Thoracic aorta (tissue), 2 donors: ENCODE measurements around the gene SLC25A31. TPM values are rescaled to one million over a fixed set of nuclear protein-coding genes. Genes with fewer than 3 reads are reported as not detected.

Experiments
- ATAC-seq: fragments of 150-250 bp; one replicate; pipeline ENCODE4 v1.8.0; 2017; ENCODE audit warnings: low read depth; ENCODE audit not compliant: insufficient number of reproducible peaks, low FRiP score
- DNase-seq: peaks from one replicate; pipeline ENCODE4 v3.0.0-alpha.2; 2020; ENCODE audit warnings: low spot score
- H3K27ac ChIP-seq, 2 donors: fragments of 200-600 bp; sonication (generic); 1 replicate in 1 of 2; 2 replicates in 1 of 2; pipeline ENCODE4 v1.5.1; 2016; ENCODE audit warnings: mild to moderate bottlenecking in 2 of 2, moderate library complexity in 2 of 2
- H3K27me3 ChIP-seq: fragments of 200-600 bp; sonication (generic); replicated peaks from 2 replicates; pipeline ENCODE4 v1.6.0; 2016; ENCODE audit warnings: mild to moderate bottlenecking; ENCODE audit not compliant: insufficient read depth
- H3K36me3 ChIP-seq: fragments of 200-600 bp; sonication (generic); one replicate; pipeline ENCODE4 v1.5.1; 2016
- H3K4me1 ChIP-seq, 2 donors: fragments of 200-600 bp; sonication (generic); 1 replicate in 1 of 2; 2 replicates in 1 of 2; pipeline versions ENCODE4 v1.5.1 to v1.6.0; 2016; ENCODE audit warnings: low read depth in 2 of 2, mild to moderate bottlenecking in 1 of 2; ENCODE audit not compliant: control insufficient read depth in 1 of 2
- H3K4me3 ChIP-seq: fragments of 200-600 bp; sonication (generic); 2 replicates; pipeline ENCODE4 v1.5.1; 2016; ENCODE audit warnings: mild to moderate bottlenecking
- H3K9me3 ChIP-seq: fragments of 200-600 bp; sonication (generic); 2 replicates; pipeline ENCODE4 v1.5.1; 2016
- total RNA-seq, 2 donors: library from RNA; depleted of rRNA; stranded (reverse); fragments of >200 nt; gene quantifications; one replicate each; pipeline versions ENCODE4 v1.1.0 to v1.2.3, GENCODE V29; 2016
- TF ChIP-seq, protein P1 (sequence below): fragments of 200-600 bp; sonication (generic); IDR thresholded peaks from one replicate; pipeline ENCODE4 v1.5.1; 2019; ENCODE audit warnings: antibody characterized with exemption

SLC25A31 gene
- not detected for total RNA-seq

DNA sequence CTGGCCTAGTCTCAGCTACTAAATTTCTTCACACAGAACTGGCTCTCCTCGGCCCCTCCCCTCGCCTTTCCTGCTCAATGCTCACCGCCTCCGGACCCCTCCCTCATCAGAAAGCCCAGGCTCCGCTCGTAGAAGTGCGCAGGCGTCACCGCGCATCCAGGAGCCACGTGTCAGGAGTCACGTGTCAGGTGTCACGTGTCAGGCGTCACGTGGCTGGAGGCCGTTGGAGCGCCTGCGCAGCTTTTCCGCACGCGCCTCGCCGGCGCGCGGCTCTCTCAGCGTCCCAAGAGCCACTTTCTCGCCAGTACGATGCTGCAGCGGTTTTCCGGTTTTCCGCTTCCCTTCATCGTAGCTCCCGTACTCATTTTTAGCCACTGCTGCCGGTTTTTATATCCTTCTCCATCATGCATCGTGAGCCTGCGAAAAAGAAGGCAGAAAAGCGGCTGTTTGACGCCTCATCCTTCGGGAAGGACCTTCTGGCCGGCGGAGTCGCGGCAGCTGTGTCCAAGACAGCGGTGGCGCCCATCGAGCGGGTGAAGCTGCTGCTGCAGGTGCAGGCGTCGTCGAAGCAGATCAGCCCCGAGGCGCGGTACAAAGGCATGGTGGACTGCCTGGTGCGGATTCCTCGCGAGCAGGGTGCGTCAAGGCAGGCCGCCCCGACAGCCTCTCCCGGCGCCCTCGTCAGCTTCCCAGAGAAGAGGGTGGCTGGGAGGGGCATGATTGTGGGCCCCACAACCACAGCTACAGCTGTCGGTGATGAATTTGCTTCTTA is at the start of gene SLC25A31:
TSS of gene SLC25A31 (plus strand) at position 259 of the 772 bp plus-strand sequence. CDS start at position 405, 146 bp downstream.
- DNase-seq, result no peak
- Histone ChIP-seq H3K9me3 (no peaks in the 10 kb centered on the region), H3K27me3 (no peaks in the 10 kb centered on the region), H3K36me3 (no peaks in the 10 kb centered on the region), H3K4me1 (no peaks in the 10 kb centered on the region), H3K4me3 (no peak within 1 kb of the TSS), H3K27ac (no peak within 1 kb of the TSS)
- TF ChIP-seq, protein P1, sequence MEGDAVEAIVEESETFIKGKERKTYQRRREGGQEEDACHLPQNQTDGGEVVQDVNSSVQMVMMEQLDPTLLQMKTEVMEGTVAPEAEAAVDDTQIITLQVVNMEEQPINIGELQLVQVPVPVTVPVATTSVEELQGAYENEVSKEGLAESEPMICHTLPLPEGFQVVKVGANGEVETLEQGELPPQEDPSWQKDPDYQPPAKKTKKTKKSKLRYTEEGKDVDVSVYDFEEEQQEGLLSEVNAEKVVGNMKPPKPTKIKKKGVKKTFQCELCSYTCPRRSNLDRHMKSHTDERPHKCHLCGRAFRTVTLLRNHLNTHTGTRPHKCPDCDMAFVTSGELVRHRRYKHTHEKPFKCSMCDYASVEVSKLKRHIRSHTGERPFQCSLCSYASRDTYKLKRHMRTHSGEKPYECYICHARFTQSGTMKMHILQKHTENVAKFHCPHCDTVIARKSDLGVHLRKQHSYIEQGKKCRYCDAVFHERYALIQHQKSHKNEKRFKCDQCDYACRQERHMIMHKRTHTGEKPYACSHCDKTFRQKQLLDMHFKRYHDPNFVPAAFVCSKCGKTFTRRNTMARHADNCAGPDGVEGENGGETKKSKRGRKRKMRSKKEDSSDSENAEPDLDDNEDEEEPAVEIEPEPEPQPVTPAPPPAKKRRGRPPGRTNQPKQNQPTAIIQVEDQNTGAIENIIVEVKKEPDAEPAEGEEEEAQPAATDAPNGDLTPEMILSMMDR, result no peak
- ATAC-seq, result no peak

- DNase-seq (no peak), ATAC-seq (no peak)
- Histone ChIP-seq H3K9me3 (no peaks in the 10 kb centered on the region), H3K27ac (no peak overlapping the region), H3K27me3 (no peaks in the 10 kb centered on the region), H3K36me3 (peaks cover 3% of the 10 kb centered on the region), H3K4me3 (no peak overlapping the region), H3K4me1 (no peaks in the 10 kb centered on the region)
- TF ChIP-seq, protein P1, result no peak
Measured at GRCh38 chr4:127685292-127685691, 44.9 kb upstream of the SLC25A31 start.

- peaks cover 3% of the 10 kb centered on the region for H3K36me3 ChIP-seq
- no peaks in the 10 kb centered on the region for H3K27me3 ChIP-seq
- TF ChIP-seq, protein P1, result no peak
- H3K4me1 ChIP-seq, result no peaks in the 10 kb centered on the region
- DNase-seq (no peak), ATAC-seq (no peak)
- H3K4me3 ChIP-seq, result no peak overlapping the region
- H3K27ac ChIP-seq, result no peak overlapping the region
- H3K9me3 ChIP-seq, result no peaks in the 10 kb centered on the region
Measured at GRCh38 chr4:127686658-127687057, 43.5 kb upstream of the SLC25A31 start.

DNA sequence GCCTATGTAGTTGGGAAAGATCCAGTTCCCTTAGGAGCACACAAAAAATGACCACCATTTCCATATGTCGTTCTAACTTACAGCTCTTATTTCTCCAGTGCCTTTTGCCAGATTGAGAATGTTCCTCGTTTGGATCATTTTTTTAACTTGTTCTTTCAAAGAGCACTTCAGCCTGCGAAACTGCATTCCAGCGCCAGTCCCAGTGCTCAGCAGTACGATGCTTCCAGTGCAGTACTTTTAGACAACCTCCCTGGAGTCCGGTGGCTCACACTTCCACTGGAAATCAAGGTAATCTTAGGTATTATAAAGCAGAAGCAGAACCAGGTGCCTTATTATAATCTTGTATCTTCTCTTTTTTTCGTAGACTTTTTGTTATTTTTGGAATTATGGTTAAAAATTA is 42.6 kb upstream of the SLC25A31 start:
- ATAC-seq (no peak), DNase-seq (no peak)
- Histone ChIP-seq H3K4me3 (no peak overlapping the region), H3K36me3 (peaks cover 3% of the 10 kb centered on the region), H3K4me1 (no peaks in the 10 kb centered on the region), H3K27me3 (no peaks in the 10 kb centered on the region), H3K9me3 (no peaks in the 10 kb centered on the region), H3K27ac (no peak overlapping the region)
- TF ChIP-seq, protein P1, result no peak

GRCh38 chr4:127698789-127699200 is 31.4 kb upstream of the SLC25A31 start:
- ATAC-seq (no peak), DNase-seq (no peak)
- Histone ChIP-seq H3K36me3 (no peaks in the 10 kb centered on the region), H3K9me3 (no peaks in the 10 kb centered on the region), H3K27me3 (no peaks in the 10 kb centered on the region), H3K27ac (no peak overlapping the region), H3K4me3 (no peak overlapping the region), H3K4me1 (no peaks in the 10 kb centered on the region)
- TF ChIP-seq, protein P1, result no peak
